MCF 10A (cell line): ENCODE measurements around the gene ADAP1. TPM values are rescaled to one million over a fixed set of nuclear protein-coding genes. Genes with fewer than 3 reads are reported as not detected.
A peak's percentile ranks its signal among the peaks of the same experiment; 100 is the strongest.

ENCODE experiments used
- BruUV-seq: library from RNA; stranded (reverse); fragments of 400-500 nt; replicated peaks from 2 replicates; lab custom pipeline; 2021; lab: Mats Ljungman, UMichigan
- CTCF ChIA-PET: fragments of 300-600 bp; sonication (Branson Sonifier 250); formaldehyde crosslinking; extraction: SDS; loops from one replicate; lab custom pipeline; 2021; ENCODE audit warnings: antibody characterized with exemption, inconsistent platforms; lab: Yijun Ruan, JAX
- POLR2A ChIA-PET: fragments of 300-600, 350-650 bp; sonication (Branson Sonifier 250); formaldehyde crosslinking; extraction: SDS; loops from one replicate; lab custom pipeline; 2020; ENCODE audit warnings: antibody characterized with exemption, inconsistent platforms; lab: Yijun Ruan, JAX
- DNase-seq: peaks from one replicate; pipeline ENCODE4 v3.0.0-alpha.2; 2018; ENCODE audit not compliant: unreplicated experiment
- H3K27ac Mint-ChIP-seq: one replicate; pipeline ENCODE4 v1.8.0; 2022; ENCODE audit warnings: mild to moderate bottlenecking, low read depth, mixed read lengths; ENCODE audit not compliant: unreplicated experiment
- H3K27me3 Mint-ChIP-seq: one replicate; pipeline ENCODE4 v1.8.0; 2022; ENCODE audit warnings: mixed read lengths; ENCODE audit not compliant: insufficient read depth, unreplicated experiment
- H3K36me3 Mint-ChIP-seq: one replicate; pipeline ENCODE4 v1.8.0; 2022; ENCODE audit warnings: mild to moderate bottlenecking, moderate library complexity, mixed read lengths; ENCODE audit not compliant: insufficient read depth, unreplicated experiment
- H3K4me1 Mint-ChIP-seq: one replicate; pipeline ENCODE4 v1.8.0; 2022; ENCODE audit warnings: mixed read lengths; ENCODE audit not compliant: insufficient read depth, unreplicated experiment
- H3K4me3 Mint-ChIP-seq: one replicate; pipeline ENCODE4 v1.8.0; 2022; ENCODE audit warnings: mild to moderate bottlenecking, moderate library complexity, mixed read lengths; ENCODE audit not compliant: unreplicated experiment
- H3K9me3 Mint-ChIP-seq: one replicate; pipeline ENCODE4 v1.8.0; 2022; ENCODE audit warnings: mixed read lengths; ENCODE audit not compliant: unreplicated experiment
- CTCF ChIP-seq: fragments of 200-600 bp; IDR thresholded peaks from one replicate; pipeline ENCODE4 v1.8.0; 2022; ENCODE audit warnings: antibody characterized with exemption, mild to moderate bottlenecking; ENCODE audit not compliant: unreplicated experiment
- intact Hi-C: fragments of 100-400 bp; cut with micrococcal nuclease; formaldehyde crosslinking; loops from 2 replicates; pipeline ENCODE4 v1.14.1; 2022
- total RNA-seq: library from RNA; stranded (reverse); gene quantifications from 2 replicates; pipeline ENCODE4 v1.2.3, GENCODE V29; 2022

Gene ADAP1
- total RNA-seq, 1 experiment from 2014 or later: 7.0 TPM

- H3K9me3 Mint-ChIP-seq: no peaks in the 10 kb centered on the region
- DNase-seq: no peak
- peaks cover 56% of the 10 kb centered on the region for H3K36me3 Mint-ChIP-seq
- TF ChIP-seq CTCF: no peak
- peak overlapping the region; percentile 87 for H3K4me3 Mint-ChIP-seq
- no peaks in the 10 kb centered on the region for H3K4me1 Mint-ChIP-seq
- POLR2A ChIA-PET: interaction anchor here (0.6 to 2.9 kb wide), 7 partner anchors 20 to 209 kb away, joined by 3 to 11 read pairs (median 5); partner anchors contain the start of genes ADAP1 and ZFAND2A
- H3K27me3 Mint-ChIP-seq: no peaks in the 10 kb centered on the region
- CTCF ChIA-PET: interaction anchor here (0.6 to 3.2 kb wide), 3 partner anchors 19 to 220 kb away, joined by 3 to 22 read pairs (median 3); no protein-coding TSS in a partner anchor
- peak overlapping the region; percentile 16 for H3K27ac Mint-ChIP-seq
- BruUV-seq: no TSS peak
- intact Hi-C loops: no loop called here
Observed at GRCh38 chr7:973312-973711, 18.8 kb upstream of the ADAP1 start.

DNA sequence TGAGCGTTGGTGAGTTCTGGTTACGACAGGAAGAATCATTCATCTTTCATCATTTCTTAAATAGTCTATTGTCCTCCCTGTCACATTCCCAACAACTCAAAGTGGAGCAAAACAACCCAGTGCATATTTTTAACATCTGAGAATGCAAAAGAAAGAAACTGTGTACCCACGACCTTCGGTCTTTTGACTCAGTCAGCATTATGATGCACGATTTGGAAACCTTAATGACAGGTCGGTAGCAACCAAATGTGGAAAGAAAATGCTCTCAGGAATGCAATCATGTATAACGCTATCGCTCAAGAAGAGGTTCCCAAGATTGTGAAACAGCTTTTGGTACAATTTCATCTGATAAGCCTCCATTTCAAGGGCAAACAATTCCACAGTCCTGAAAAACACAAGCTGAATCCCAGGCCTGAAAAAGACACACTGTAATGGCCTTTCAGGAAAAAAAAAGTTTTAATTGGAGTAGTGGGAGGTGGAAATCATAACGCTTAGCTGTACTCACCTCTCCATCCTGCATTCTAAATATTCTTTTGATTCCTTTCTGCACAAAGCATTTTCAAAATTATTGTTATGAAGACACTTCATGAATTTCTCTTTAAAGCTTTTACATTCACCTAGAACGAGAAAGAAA lies 18.3 kb upstream of the ADAP1 start:
- no peaks in the 10 kb centered on the region for H3K9me3 Mint-ChIP-seq
- H3K27me3 Mint-ChIP-seq: no peaks in the 10 kb centered on the region
- POLR2A ChIA-PET: interaction anchor here (0.6 to 2.9 kb wide), 7 partner anchors 19 to 208 kb away, joined by 3 to 11 read pairs (median 5); partner anchors contain the start of genes ADAP1 and ZFAND2A
- intact Hi-C loops: no loop called here
- CTCF ChIA-PET: interaction anchor here (0.5 to 3.2 kb wide), 3 partner anchors 20 to 362 kb away, joined by 3 to 22 read pairs (median 3); no protein-coding TSS in a partner anchor
- H3K27ac Mint-ChIP-seq: no peak overlapping the region
- no peak for TF ChIP-seq CTCF
- no peaks in the 10 kb centered on the region for H3K4me1 Mint-ChIP-seq
- H3K36me3 Mint-ChIP-seq: peaks cover 57% of the 10 kb centered on the region
- peak overlapping the region; percentile 87 for H3K4me3 Mint-ChIP-seq
- no peak for DNase-seq
- BruUV-seq: no TSS peak

DNA sequence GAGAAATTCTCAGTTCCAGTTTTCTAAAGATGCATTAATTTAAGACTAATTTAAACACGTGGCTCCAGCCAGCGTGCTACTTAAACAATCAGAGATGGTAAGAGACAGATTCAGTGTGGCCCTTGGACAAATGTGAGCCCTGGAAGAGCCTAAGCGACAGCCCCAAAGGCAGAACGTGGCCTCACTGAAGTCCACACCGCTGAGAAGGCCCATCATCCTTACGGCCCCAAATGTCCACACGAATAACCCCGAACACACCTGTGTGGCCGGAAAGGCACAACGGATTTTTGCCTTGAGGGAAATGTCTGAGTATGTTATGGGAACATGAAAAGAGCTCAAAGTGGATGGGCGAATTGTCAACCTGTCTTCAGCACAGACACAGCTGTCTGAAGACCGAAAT lies 17.6 kb upstream of the ADAP1 start:
- intact Hi-C loops: no loop called here
- no peak overlapping the region for H3K27ac Mint-ChIP-seq
- no TSS peak for BruUV-seq
- H3K4me3 Mint-ChIP-seq: no peak overlapping the region
- no peak for TF ChIP-seq CTCF
- DNase-seq: no peak
- ChIA-PET CTCF (interaction anchor here (0.5 to 1.3 kb wide), 2 partner anchors 62 to 363 kb away, joined by 3 read pairs; no protein-coding TSS in a partner anchor), POLR2A (interaction anchor here (0.6 to 2.9 kb wide), 4 partner anchors 20 to 240 kb away, joined by 3 to 7 read pairs (median 3); partner anchors contain the start of gene ZFAND2A)
- peaks cover 63% of the 10 kb centered on the region for H3K36me3 Mint-ChIP-seq
- no peaks in the 10 kb centered on the region for H3K9me3 Mint-ChIP-seq
- no peaks in the 10 kb centered on the region for H3K4me1 Mint-ChIP-seq
- H3K27me3 Mint-ChIP-seq: no peaks in the 10 kb centered on the region

DNA sequence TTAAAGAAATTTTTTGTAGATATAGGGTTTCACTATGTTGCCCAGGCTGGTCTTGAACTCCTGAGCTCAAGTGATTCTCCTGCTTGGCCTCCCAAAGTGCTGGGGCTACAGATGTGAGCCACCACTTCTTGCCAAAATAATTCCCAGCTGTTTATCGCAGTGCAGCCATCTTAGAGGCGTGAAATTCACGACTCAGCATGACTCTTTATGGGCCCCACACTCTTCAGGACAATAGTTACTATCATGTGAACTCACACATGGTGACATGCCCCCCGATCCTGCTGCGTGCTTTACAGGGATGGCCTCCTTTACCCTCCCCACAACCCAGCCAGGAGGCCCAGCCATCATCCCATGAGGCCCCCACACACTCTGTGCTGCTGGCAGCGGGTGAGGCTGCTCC lies 16.3 kb upstream of the ADAP1 start:
- intact Hi-C loops: no loop called here
- Mint-ChIP-seq H3K4me3 (no peak overlapping the region), H3K27ac (no peak overlapping the region), H3K4me1 (no peaks in the 10 kb centered on the region), H3K36me3 (peaks cover 65% of the 10 kb centered on the region), H3K27me3 (no peaks in the 10 kb centered on the region), H3K9me3 (no peaks in the 10 kb centered on the region)
- POLR2A ChIA-PET: no interaction called here
- no peak for DNase-seq
- BruUV-seq: no TSS peak
- CTCF ChIA-PET: no interaction called here
- no peak for TF ChIP-seq CTCF
